IPS-11a (cell line): ENCODE results near the gene CYP4F11.
"Not testable (repeated sequence)": the region's sequence is repeated elsewhere in the genome, so short reads cannot be mapped to it uniquely, and the experiment has no call there.

Experiments used
- H3K4me3 ChIP-seq: one replicate; pipeline ENCODE4 v1.5.1; 2013; ENCODE audit warnings: low read depth, low read length, control low read depth

The CYP4F11 gene

GRCh38 chr19:15934332-15935078 lies at the start of gene CYP4F11:
TSS of gene CYP4F11 (minus strand) at chr19:15934529. CDS start at chr19:15934408, 121 bp downstream.
- no peak within 1 kb of the TSS for H3K4me3 ChIP-seq

DNA sequence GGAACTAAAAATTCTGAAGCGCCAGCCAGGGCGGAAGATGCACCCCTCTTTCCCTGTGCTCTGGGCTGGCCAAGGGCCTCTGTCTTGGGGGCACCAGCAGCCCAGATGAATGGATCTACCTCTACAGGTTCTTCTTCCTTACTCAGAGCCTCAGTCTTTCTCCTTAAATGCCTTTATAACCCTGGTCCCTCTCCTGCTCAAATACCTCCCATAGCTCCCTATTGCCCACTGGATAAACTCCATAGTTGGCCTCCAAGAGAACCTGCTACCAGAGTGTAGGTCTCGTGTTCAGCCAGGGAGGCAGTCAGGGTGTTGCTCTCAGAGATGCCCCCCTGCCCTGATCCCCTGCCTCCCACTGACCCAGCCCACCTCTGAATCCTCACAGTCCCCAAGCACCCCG lies 45.0 kb upstream of the CYP4F11 start:
- no peak overlapping the region for H3K4me3 ChIP-seq

DNA sequence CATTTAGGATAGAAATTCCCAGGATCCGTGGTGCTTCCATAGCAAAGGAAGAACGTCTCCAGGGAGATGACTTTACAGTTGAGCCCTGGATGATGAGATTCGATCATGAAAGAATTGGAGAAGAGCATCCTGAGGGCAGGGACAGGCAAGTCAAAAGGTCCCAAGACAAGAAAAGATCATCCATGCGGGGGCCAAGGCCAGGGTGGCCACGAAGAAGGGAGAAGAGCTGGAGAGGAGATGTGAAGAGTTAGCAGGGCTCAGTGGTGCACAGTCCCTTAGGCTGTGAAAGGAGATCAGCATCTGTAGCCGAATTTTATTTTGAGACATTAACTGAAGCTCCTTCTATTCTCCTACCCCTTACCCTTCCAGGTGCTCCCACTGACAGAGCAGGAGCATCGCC lies 43.4 kb upstream of the CYP4F11 start:
- H3K4me3 ChIP-seq = no peak overlapping the region

DNA sequence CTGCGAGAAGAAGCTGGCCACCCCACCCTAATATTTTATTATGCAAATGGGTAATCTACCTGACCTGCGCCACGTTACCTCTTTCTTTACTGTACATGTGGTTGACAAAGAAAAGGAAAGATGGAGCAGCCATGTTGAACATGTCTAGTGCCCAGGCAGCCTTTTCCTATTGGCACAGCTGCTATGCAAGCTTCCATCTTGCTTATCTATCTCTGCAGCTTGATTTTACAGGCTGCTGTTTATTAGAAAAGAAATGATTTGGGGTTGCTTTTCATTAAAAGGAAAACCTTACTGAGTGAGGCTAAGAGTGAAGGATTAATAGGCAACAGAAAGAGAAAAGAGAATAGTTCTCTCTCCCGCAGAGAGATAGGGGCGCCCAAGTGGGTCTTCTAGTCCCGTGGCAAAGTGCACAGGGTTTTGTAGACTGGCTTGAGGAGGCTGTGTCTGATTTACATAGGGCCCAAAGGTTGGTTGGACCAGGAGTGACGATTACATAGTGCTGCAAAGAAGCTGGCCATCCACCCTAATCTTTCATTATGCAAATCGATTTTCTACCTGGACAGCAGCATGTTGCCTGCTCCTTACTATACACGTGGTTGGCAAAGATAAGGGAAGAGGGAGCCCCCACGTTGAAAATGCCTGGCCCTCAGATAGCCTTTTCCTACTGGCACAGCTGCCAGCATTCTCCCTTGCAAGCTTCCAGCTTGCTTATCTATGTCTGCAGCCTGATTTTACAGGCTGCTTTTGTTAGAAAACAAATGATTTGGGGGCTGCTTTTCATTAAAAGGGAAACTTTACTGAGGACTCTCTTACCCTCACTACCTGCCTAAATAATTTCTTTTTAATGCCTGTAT lies 42.7 kb upstream of the CYP4F11 start:
- no peak overlapping the region for H3K4me3 ChIP-seq

GRCh38 chr19:15974856-15975255 lies 40.5 kb upstream of the CYP4F11 start:
- no peak overlapping the region for H3K4me3 ChIP-seq

GRCh38 chr19:15972043-15972442 lies 37.7 kb upstream of the CYP4F11 start:
- not testable (repeated sequence) for H3K4me3 ChIP-seq

DNA sequence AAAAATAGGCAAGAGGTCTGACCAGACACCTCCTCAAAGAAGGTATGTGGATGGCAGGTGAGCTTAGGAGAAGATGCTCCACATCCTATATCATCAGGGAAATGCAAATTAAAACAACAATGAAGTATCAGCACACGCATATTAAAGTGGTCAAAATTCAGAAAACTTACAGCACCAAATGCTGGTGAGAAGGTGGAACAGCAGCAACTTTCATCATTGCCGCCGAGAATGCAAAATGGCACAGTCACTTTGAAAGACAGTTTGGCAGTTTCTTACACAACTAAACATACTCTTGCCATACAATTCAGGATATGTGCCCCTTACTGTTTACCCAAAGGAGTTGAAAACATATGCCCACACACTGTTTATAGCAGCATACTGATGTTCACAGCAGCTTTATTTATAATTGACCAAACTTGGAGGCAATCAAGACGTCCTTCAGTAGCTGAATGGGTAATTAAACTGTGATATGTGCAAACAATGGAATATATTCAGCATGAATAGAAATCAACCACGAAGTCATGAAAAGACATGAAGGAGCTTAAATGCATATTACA lies 37.0 kb upstream of the CYP4F11 start:
- no peak overlapping the region for H3K4me3 ChIP-seq

GRCh38 chr19:15964231-15964630 lies 29.9 kb upstream of the CYP4F11 start:
- no peak overlapping the region for H3K4me3 ChIP-seq

GRCh38 chr19:15962319-15962718 lies 28.0 kb upstream of the CYP4F11 start:
- no peak overlapping the region for H3K4me3 ChIP-seq

DNA sequence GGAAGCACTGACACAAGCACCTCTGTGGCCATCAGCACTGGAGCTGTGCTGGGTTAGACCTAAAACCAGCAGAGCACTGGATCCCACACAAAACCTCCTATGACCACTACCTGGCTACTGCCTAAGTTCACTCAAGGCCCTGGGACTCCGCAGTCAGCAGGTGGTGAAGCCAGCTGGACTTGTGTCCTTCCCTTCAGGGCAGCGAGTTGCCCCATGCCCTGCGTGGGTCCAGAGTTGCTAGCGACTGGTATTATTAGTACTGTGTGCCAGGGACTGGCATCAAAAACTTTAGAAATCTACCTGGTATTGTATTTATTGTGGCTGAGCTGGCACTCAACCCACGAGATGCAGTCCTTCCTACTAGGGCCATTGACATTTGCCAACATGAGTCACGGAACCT lies 20.5 kb upstream of the CYP4F11 start:
- no peak overlapping the region for H3K4me3 ChIP-seq

DNA sequence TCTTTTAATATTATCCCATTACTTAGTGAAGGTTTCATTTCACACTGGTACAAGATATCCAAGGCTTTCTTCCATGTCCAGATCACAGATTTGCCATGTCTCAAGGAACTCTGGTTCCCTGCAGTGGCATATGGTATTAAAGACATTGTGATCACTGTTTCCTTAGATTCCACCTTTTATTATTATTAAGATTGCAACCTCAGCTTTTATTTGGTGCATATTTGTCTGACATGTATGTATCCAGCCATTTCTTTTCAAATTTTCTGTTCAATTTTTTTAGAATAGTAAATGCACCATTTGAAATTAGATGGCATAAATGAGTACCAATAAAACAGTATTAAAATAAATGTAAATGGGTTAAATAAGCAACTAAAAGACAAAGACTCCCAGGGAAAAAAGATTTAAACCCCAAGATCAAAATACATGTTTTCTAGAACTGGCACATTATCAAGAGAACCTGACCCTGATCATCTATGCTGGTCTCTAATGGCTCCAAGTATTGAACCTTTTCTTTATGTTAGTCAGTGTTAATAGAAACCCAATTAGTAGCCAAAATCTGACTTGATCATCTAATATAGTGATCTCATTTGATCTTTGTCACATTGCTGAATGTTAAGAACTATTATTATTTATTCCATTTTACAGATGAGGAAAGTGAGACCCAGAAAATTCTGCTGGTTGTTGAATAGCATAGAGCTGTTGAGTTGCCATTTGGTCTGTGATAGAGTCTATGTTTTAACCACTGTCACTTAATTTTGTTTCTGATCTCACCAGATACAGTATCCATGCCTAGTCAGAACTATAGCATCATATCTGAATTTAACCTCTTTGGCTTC lies 14.1 kb upstream of the CYP4F11 start, which contains the start of gene OR10H4:
OR10H4 (plus strand) TSS at position 786 of the 836 bp plus-strand sequence; CDS start at position 786, 0 bp downstream.
- H3K4me3 ChIP-seq = no peak within 1 kb of the TSS

DNA sequence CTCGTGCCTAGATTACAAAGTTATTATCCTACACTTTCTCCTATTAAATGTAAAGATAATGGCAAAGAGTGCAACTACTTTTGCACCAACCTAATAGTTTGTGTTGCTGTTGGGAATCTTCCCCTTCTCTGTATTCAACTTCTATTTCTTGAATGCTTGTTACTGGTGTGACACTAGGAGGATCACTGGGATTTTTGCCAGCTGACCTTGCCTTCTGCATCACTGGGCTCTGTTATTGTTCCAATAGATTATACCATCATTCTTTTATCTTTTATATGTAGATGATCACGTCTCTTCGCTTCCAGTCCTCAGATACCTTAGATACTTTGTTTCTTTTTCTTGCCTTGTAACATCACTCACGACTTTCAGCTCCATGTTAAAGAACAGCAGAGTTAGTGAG lies 11.0 kb upstream of the CYP4F11 start:
- no peak overlapping the region for H3K4me3 ChIP-seq

- no peak overlapping the region for H3K4me3 ChIP-seq
These were observed 10.1 kb upstream of the CYP4F11 start for GRCh38 chr19:15944401-15944800.

GRCh38 chr19:15937771-15938170 lies 3.4 kb upstream of the CYP4F11 start:
- no peak overlapping the region for H3K4me3 ChIP-seq

- no peak overlapping the region for H3K4me3 ChIP-seq
These were observed 2.6 kb upstream of the CYP4F11 start for GRCh38 chr19:15936950-15937349.

- no peak overlapping the region for H3K4me3 ChIP-seq
These were observed 1.8 kb upstream of the CYP4F11 start for GRCh38 chr19:15936173-15936572.

DNA sequence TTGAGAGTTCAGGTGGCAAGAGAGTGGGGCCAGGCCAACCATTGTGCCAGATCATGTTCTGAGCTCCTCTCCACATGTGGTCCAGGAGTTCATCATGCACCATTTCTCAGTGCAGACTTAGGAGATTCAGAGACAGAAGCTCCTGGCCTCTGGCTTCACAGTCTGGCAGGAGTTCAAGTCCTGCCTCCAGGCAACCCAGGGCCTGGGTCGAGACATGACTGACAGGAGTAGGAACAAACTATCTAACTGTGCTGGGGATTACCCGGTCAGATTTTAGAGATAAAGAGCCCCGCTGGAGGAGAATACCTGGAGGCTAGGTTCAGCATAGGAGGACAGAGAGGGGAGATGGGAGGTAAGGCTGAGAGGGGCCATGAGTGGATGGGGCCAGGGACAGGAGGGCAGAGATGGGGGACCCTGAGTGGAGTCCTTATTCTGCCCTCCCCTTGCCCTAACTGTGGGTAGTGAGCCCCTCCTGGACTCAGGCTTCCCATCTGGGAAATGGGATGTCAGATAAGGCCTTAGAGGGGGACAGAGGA lies 906 bp upstream of the CYP4F11 start:
- H3K4me3 ChIP-seq = no peak overlapping the region

DNA sequence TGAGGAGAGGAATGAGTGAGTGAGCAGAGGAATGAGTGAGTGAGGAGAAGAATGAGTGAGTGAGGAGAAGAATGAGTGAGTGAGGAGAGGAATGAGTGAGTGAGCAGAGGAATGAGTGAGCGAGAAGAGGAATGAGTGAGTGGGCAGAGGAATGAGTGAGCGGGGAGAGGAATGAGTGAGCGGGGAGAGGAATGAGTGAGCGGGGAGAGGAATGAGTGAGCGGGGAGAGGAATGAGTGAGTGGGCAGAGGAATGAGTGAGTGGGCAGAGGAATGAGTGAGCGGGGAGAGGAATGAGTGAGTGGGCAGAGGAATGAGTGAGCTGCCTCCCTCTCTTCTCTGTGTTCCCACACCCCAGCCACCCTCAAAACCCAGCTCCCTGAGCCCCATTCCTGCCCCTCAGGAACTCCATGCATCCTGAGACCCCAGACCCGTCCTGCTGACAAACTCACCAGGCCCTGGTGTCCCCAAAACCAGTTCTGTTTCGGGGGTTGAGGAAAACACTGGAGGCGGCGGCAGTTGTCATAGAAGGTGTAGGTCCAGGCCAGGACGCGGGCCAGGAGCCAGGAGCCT lies 483 bp downstream of the CYP4F11 start:
- H3K4me3 ChIP-seq = not testable (repeated sequence)

DNA sequence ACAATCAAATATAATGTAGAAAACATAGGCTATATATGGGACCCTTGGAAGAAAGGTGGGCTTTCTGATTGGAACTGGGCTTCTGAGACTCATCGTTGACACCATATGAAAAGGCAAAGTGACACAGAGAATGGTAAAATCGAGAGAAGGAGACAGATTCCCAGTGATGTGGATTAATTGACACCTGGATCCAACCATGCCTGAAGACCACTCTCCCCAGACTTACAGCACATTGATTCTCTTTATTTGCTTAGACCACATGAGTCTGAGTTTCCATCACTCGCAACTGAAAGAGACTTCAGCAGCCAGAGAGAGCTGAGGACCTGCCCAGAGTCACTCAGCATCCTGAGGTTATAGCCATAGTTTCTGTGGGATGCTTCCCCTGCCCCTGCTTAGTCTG lies 6.0 kb downstream of the CYP4F11 start:
- no peak overlapping the region for H3K4me3 ChIP-seq

DNA sequence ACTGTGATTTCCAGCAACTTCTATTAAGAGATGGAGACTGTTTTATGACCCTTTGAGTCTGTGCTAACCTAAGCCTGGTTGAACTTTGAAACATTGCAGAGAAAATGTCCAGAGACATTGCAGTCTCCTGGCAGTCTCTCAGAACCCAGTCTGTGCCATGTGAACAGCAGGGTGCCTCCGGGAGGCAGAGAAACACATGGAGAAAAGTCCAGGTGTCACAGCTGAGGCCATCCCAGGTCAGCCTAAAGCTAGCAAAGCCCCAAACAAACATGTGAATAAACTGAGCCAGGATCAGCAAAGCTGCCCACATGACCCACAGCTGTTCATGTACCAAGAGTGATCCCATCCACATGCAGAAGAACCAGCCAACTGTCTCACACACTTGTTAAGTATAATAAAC lies 7.8 kb downstream of the CYP4F11 start:
- H3K4me3 ChIP-seq = no peak overlapping the region
